Kidney (tissue), 14 donors: ENCODE data around the gene ADRA2B. TPM values are rescaled to one million over a fixed set of nuclear protein-coding genes. Genes with fewer than 3 reads are reported as not detected.
A peak's percentile ranks its signal among the peaks of the same experiment; 100 is the strongest.
"Not testable (repeated sequence)": the region's sequence is repeated elsewhere in the genome, so short reads cannot be mapped to it uniquely, and the experiment has no call there.

Experiments used
- DNase-seq, 5 donors: peaks; one replicate each; pipeline ENCODE4 v3.0.0-alpha.2; 2013 to 2020
- FAIRE-seq: peaks from 2 replicates; lab custom pipeline; 2012; peaks lifted over from hg19 to GRCh38; lab: Jason Lieb, UNC
- H3K27ac ChIP-seq, 2 donors: one replicate each; pipeline ENCODE4 v1.7.0; 2013; ENCODE audit warnings: low read depth in 2 of 2, low read length in 2 of 2, inconsistent platforms in 1 of 2
- H3K27me3 ChIP-seq: one replicate; pipeline ENCODE4 v1.7.1; 2013; ENCODE audit warnings: low read length, inconsistent platforms; ENCODE audit not compliant: control insufficient read depth, insufficient read depth
- H3K36me3 ChIP-seq, 3 donors: one replicate each; pipeline versions ENCODE4 v1.7.0 to v1.7.1; 2013; ENCODE audit warnings: low read length in 3 of 3, control low read depth in 1 of 3, inconsistent platforms in 1 of 3; ENCODE audit not compliant: insufficient read depth in 3 of 3, control insufficient read depth in 2 of 3
- H3K4me1 ChIP-seq, 3 donors: one replicate each; pipeline versions ENCODE4 v1.7.0 to v1.7.1; 2013; ENCODE audit warnings: low read length in 3 of 3, inconsistent platforms in 1 of 3, low read depth in 1 of 3; ENCODE audit not compliant: control insufficient read depth in 2 of 3, insufficient read depth in 2 of 3
- H3K4me3 ChIP-seq, 3 donors: one replicate each; pipeline versions ENCODE4 v1.7.0 to v1.8.1; 2013; ENCODE audit warnings: low read length in 3 of 3, control low read depth in 1 of 3, inconsistent platforms in 1 of 3
- H3K9ac ChIP-seq, 3 donors: one replicate each; pipeline versions ENCODE4 v1.7.0 to v1.7.1; 2013; ENCODE audit warnings: low read length in 3 of 3, control low read depth in 1 of 3, inconsistent platforms in 1 of 3
- H3K9me3 ChIP-seq, 3 donors: one replicate each; pipeline versions ENCODE4 v1.7.0 to v1.7.1; 2013; ENCODE audit warnings: low read length in 3 of 3, control low read depth in 1 of 3, inconsistent platforms in 1 of 3; ENCODE audit not compliant: control insufficient read depth in 2 of 3, insufficient read depth in 1 of 3
- intact Hi-C: fragments of 100-400 bp; cut with DNase I; formaldehyde crosslinking; loops from one replicate; pipeline ENCODE4 v1.11.1; 2022
- polyA plus RNA-seq: library from polyadenylated mRNA; stranded (reverse); fragments of 350-450 nt; fragmentation: Illumina TruSeq; extraction: RNeasy Lipid Tissue Mini Kit (QIAGEN cat#74804); gene quantifications from one replicate; pipeline ENCODE4 v1.2.3, GENCODE V29; 2014; ENCODE audit warnings: low read depth, low replicate concordance; ENCODE audit not compliant: insufficient read depth
- total RNA-seq: library from RNA; stranded (reverse); fragmentation: NEBNext Ultra II Directional; extraction: Animal tissue kit (Norgen Biotek cat#: 25700); gene quantifications from one replicate; pipeline ENCODE4 v1.2.1, GENCODE V29; 2021
- TF ChIP-seq, protein P1 (sequence below): IDR thresholded peaks from 3 replicates; pipeline ENCODE4 v1.5.1; 2012; ENCODE audit warnings: mild to moderate bottlenecking, moderate library complexity, borderline replicate concordance; ENCODE audit not compliant: insufficient read depth; ENCODE audit errors: extremely low read depth
- donor health status: control.
- donor health status: control.
- donor health status: control.
- donor health status: control.
- donor health status: control.
- donor health status: DM: yes; HTN: yes; CAD: no.
- donor health status: Normal renal cell carcinoma (clear cell type).

ADRA2B gene
- total and polyA plus RNA-seq, 2 donors from 2014 or later, result 1.4 to 4.8 TPM

DNA sequence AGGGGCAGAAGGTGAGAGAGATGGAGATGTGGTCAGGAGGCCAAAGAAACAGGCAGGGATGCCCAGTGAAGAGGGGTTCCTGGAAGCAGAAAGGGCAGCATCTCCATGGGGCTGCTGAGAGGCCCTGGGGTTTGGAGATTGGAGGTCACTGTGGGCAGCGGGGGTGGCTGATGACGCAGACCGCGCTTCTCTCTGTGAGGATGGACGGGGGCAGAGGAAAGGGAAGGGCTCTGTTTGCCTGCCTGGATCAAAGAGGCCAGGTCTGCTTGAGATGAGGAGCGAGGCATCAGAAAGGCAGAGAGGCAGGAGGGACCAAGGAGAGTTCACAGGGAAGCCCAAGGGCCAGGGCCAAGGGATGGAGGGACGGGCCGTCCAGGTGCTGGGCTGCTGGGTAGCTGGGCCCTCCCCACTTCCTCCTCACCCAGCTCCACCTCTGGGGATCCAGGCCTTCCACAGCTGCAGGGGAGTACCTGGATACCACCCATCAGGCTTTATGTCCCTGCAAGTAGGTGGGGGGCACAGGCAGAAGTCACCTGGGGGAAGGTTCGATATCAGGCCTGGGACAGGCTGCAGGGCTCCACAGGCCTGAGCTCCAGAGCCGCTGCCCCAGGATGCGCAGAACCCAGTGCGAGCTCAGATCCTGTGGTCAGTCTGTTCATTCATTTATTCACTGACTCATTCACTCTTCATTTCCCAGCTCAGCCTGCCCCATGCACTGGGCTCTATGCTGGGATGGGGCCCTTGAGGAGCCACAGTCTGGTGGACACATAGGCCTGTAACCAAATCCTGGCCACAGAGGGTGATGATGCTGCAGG, 30.6 kb downstream of the ADRA2B start:
- no peaks in the 10 kb centered on the region for H3K9me3 ChIP-seq
- FAIRE-seq (no peak), DNase-seq (no peak)
- intact Hi-C loops, result no loop called here
- no peak overlapping the region for H3K9ac ChIP-seq
- no peak overlapping the region for H3K27ac ChIP-seq
- H3K4me1 ChIP-seq, result peaks cover 0 to 7% (median 0%) of the 10 kb centered on the region in 3 donors
- H3K4me3 ChIP-seq, result no peak overlapping the region
- H3K36me3 ChIP-seq, result no peaks in the 10 kb centered on the region
- TF ChIP-seq, protein P1, sequence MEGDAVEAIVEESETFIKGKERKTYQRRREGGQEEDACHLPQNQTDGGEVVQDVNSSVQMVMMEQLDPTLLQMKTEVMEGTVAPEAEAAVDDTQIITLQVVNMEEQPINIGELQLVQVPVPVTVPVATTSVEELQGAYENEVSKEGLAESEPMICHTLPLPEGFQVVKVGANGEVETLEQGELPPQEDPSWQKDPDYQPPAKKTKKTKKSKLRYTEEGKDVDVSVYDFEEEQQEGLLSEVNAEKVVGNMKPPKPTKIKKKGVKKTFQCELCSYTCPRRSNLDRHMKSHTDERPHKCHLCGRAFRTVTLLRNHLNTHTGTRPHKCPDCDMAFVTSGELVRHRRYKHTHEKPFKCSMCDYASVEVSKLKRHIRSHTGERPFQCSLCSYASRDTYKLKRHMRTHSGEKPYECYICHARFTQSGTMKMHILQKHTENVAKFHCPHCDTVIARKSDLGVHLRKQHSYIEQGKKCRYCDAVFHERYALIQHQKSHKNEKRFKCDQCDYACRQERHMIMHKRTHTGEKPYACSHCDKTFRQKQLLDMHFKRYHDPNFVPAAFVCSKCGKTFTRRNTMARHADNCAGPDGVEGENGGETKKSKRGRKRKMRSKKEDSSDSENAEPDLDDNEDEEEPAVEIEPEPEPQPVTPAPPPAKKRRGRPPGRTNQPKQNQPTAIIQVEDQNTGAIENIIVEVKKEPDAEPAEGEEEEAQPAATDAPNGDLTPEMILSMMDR, result no peak
- H3K27me3 ChIP-seq, result no peaks in the 10 kb centered on the region

DNA sequence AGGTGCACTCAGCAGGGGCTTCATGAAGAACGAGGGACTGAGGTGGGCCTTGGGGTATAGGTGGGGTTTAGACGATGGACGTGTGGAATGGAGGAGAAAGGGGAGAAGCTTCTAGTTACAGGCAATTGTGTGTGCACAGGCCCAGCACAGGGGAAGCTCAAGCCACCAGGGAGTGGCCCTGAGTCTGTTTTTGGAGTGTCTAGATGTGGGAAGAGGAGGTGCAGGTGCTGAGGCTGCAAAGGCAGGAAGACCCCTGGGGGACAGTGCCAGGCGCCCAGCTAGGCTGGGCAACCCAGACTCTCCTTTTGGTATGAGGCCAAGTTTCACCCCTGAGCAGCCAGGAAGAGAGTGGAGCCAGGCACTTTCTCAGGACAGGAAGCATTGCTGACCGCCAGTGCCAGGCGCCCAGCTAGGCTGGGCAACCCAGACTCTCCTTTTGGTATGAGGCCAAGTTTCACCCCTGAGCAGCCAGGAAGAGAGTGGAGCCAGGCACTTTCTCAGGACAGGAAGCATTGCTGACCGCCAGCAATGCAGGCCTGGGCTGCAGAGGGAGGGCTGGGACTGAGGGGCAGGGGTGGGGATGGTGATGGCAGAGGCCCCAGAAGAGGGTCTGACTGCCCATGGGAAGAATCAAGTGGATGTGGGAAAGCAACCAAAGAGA, 31.4 kb downstream of the ADRA2B start:
- FAIRE-seq, H3K9ac ChIP-seq, H3K36me3 ChIP-seq, H3K4me3 ChIP-seq, H3K27me3 ChIP-seq, DNase-seq, H3K4me1 ChIP-seq, intact Hi-C loops, H3K27ac ChIP-seq, H3K9me3 ChIP-seq: not testable (repeated sequence)

DNA sequence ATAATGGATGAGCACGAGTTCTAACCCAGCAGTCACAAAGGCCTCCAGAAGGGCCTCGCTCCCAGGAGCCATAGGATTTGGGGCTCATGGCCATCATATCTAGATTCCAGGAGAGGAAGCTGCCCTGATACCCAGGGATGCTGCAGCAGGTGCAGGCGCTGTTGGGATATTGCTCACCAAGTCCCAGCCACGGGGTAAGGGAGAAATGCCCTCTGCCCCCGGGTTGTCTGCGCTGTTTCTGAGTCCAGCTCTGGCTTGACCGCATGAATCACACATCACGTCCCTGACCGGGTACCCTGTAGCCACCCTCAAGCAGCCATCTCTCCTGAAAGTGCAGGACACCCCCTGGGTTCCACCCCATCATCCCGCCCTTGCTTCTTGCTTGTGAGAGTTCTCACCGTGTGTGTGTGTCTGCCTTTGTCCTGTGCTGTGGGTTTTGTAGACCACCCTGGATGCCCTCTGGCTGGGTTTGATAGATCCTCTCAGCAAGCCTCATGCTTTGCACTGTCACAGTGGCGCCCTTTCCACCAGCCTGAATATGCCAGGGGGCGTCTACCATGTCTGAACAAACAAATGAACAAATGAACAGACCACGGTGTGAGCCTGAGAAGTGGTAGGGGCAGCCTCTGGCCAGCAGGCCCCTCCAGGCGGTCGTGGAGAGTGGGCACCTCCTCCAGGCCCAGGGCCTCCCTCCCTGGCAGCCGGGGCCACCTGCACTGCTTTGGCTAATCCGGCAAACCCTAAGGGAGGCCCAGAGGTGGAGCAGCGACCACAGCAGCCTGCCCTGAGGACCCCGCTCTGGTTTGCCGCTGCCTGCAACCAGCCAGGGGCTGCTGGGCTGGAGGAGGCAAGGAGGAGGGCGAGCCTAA, 32.1 kb downstream of the ADRA2B start:
- H3K9me3 ChIP-seq, result no peaks in the 10 kb centered on the region
- peaks cover 0 to 7% (median 0%) of the 10 kb centered on the region in 3 donors for H3K4me1 ChIP-seq
- DNase-seq (peak in 1 of 5 donors; percentile 9), FAIRE-seq (no peak)
- TF ChIP-seq, protein P1, result no peak
- intact Hi-C loops, result no loop called here
- H3K4me3 ChIP-seq, result no peak overlapping the region
- no peak overlapping the region for H3K27ac ChIP-seq
- no peak overlapping the region for H3K9ac ChIP-seq
- no peaks in the 10 kb centered on the region for H3K36me3 ChIP-seq
- no peaks in the 10 kb centered on the region for H3K27me3 ChIP-seq
